GM12801 (cell line): ENCODE results near the gene MAGI2.

Experiments
- TF ChIP-seq, protein P1 (sequence below): IDR thresholded peaks from one replicate; pipeline ENCODE4 v1.5.1; 2011; ENCODE audit warnings: control low read depth; ENCODE audit not compliant: insufficient read length; ENCODE audit errors: extremely low read depth

The MAGI2 gene

DNA sequence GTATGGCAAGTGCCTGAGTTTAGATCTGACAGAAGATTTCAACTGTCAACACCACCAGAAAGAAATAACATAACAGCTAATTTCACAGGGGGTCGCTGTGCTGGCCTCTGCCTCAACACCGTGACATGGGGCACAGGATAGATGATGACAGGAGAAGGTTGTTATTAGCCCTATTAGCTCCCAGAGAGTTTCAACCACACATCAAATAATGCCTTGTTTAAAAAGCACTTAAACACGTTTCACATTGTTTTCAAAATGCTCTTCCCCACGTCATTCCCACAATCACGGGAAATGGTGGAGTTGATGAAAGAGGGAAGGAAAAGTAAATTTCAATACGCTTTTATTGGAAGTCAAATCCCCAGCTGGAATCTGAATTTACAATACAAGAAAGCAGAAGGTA is 184.7 kb downstream of the MAGI2 start:
- TF ChIP-seq, protein P1, sequence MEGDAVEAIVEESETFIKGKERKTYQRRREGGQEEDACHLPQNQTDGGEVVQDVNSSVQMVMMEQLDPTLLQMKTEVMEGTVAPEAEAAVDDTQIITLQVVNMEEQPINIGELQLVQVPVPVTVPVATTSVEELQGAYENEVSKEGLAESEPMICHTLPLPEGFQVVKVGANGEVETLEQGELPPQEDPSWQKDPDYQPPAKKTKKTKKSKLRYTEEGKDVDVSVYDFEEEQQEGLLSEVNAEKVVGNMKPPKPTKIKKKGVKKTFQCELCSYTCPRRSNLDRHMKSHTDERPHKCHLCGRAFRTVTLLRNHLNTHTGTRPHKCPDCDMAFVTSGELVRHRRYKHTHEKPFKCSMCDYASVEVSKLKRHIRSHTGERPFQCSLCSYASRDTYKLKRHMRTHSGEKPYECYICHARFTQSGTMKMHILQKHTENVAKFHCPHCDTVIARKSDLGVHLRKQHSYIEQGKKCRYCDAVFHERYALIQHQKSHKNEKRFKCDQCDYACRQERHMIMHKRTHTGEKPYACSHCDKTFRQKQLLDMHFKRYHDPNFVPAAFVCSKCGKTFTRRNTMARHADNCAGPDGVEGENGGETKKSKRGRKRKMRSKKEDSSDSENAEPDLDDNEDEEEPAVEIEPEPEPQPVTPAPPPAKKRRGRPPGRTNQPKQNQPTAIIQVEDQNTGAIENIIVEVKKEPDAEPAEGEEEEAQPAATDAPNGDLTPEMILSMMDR, result no peak

DNA sequence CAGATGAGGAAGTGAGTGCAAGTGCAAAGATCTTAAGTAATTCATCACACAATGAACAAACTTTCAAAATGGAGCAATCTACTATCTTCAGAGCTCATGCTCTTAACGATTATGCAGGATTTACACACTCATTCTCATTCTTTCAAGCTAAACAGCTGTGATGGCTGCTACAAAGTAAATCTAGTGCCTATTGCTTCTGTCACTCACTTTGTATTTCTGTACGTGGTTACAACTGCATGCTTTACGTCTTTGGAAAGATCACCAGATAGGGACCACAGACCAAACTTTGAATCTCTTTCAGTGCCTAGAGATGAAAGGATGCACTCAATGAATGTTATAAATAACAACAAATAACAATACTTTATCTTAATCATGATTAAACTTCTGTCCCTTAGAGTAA is 194.6 kb downstream of the MAGI2 start:
- TF ChIP-seq, protein P1, result no peak

DNA sequence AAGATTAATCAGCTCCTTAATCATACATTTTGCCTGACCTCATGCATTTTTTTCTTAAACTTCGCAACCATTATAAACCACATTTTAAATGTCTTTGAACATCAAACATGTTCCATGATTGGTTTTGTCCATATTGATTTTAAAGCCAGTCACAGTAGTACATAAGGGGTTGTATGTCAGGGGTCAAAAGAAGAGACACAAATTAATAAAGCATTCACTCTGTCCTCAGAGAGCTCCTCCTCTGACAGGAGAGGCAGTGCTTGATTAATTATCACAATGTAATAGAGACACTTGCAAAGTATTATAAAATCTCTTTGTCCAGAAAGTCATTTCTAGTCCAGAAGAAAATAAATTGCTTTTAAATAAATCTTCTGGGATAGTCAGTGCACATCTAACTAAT is 195.5 kb downstream of the MAGI2 start:
- TF ChIP-seq, protein P1, result no peak

DNA sequence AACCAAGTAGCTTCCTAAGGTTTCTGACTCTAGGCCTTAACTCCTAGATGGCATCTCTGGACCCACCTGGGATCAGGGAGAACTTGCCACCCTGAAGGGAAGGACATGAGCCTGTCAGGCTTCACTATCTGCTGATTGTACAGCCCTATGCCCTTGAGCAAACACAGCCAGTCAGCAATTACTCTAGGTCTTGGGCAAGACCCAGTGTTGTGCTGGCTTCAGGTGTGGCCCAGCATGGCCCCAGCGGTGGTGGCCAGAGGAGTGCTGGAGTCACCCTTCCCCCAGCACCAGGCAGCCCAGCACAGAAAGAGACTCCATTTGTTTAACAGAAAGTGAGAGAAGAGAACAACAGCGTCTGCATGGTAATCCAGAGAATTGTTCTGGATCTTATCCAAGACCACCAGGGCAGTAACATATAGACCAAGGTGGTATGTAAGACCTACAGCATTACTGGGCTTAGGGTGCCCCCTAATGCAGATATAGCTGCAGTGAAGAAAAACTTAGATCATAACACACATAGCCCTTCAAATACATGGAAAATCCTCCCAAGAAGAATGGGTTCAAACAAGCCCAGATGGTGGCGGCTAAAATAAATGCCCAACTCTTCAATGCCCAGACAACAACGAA is 207.7 kb downstream of the MAGI2 start:
- TF ChIP-seq, protein P1, result no peak

DNA sequence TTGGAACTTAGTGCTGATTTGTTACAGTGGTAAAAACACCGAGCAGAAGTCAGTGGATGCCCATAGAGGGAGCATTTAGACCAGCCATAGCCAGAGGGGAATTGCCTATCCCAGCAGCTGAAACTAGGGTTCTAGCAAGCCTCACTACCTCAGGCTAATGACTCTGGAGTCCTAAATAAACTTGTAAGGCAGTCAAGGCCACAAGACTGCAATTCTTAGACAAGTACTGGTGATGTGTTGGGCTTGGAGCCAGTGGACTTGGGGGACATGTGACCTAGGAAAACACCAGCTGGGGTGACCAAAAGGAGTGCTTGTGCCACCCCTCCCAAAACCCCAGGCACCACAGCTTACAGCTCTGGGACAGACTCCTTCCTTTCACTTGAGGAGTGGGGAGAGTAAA is 209.0 kb downstream of the MAGI2 start:
- TF ChIP-seq, protein P1, result no peak

DNA sequence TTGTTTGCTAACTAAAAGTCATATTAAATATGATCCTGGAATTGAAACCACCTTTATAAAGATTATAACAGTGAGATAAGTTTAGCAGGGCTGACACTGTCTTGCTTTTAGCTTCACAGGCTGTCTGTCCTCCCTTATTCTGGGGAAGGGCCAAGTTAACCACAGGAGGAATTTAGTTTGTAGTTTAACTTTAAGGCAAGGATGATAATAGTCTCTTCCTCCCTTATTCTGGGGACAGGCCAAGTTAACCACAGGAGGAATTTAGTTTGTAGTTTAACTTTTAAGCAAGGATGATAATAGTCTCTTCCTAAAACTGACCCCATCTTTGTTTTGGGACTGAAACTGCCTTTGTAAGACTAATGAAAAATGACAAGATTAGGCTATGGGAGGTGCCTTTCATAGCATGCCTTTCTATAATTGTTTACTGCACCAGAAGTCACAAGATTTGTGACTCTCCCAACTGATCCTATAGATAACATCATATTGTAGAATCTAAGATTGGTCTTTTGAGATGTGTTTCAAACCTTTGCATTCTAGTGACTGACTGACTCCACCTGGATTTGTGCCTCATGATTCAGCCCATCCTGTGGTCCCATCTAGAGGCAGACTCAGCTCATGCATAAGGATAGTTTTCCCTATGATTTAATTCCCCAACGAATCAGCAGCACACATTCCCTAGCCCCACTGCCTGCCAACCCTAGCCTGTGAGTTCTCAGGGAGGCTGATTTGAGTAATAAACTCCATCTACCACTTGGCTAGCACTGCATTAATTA is 212.0 kb downstream of the MAGI2 start:
- TF ChIP-seq, protein P1, result no peak

DNA sequence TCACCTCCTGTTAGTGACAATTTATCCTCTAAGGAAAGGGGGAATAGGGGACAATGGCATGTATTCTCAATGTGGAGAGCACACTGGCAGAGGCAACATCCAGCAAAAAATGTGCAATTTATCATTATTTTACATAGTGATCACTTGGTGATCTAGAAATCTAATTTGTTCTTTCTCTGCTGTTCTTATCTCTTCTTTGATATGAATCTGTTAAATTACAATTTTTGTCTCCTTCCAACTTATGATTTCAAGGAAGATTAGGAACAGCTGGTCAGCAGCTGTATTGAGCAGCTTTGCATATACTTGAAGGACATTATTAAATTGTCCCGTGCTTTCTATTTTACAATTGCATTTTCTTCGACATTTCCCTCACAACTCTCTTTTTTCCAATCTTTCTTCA is 213.1 kb downstream of the MAGI2 start:
- TF ChIP-seq, protein P1, result no peak
